ENCODE measurements around the gene SBF1.

SBF1 gene

DNA sequence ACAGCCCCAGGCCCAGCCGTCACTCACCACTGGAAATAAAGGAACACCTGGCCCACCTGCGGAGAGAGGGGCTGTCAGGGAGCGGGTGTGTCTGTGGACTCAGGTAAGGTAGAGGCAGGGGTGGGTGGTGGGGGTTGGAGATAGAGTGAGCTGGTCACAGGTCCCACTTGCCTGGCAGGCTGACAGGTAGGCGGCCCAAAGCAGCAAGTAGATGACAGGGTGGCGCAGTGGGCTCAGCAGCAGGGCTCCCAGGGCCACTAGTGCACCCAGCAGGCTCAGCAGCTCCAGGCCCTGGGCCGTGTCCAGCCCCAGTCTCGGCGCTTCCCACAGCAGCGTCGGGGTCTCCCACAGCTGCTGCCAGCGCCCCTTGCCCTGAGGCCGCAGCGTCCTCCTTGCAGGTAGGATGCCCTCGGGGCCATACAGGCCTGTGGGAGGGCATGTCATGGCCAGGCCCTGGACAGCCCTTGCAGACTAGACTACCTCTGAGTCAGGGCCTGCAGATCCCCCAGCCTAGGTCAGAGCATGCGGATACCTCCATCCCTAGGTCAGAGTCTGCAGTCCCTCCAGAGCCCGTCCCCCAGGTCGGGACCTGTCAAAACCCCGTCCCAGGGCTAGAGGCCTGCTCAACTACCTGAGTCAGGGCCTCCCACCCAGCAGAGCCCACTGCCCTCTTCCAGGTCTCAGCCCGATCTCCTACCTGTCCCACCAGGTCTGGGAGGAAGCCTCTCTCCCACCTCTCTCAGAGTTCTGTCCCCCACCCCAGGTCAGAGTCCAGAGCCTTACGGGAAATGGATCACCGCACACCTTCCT, 32.0 kb upstream of the SBF1 start:
- DNase-seq: peak in 1 of 2 experiments; percentile 27

DNA sequence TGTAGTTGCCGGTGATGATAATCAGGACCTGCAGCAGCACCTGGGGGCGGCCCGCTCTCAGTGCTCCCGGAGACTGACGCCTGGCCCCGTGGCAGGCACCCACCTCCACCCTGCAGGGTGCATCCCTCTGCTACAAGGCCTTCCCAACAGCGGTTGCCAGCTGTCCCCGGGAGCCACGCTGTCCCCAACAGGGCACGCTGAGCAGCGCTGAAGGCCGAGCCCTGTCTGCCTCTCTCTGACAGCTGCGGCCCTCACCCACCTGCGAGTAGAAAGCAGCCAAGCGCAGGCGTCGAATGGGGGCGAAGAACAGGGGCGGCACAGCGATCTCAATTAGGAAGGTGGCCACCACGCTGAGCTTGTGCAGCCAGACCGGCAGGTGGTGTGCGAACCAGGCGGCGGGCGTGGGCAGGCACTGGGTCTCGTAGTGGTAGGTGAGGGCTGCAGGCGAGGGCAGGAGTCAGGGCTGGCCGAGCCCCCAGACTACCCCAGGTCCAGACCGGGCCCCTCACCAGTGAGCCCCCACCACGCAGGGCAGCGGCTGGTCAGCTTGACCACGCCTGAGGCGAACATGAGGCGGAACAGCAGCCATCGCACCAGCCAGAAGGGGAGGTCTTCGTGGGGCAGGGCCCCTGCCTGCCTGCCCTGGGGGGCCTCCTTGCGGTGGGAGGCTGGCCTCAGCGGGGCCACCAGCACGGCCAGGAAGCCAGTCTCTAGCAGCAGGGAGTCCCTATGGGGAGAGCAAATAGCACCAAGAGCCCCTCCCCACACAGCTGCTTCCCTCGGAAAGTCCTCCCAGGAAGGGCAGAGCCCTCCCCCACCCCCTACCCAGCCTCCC, 31.2 kb upstream of the SBF1 start:
- DNase-seq: no peak

DNA sequence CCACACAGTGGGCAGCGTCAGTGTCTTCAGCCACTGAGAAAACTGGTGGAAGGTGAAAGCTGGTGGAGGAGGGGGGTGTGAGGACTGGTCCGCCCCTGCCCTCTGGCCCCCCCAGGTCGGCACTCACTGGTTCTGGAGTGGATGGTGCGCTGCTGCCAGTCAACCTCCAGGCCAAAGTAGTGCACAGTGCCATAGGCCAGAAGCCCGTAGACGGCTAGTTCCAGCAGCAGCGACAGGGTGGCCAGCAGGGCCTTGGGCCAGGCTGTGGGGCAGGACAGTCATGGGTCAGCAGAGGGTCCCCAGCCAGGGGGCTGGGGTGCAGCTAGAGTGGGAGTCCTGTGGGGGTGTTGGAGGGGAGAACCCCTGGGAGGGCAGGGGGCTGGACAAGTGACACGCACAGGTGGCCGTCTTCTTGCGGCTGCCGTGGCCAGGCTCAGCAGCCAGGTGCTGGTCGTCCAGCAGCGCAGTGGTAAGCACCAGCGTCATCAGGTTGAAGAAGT, 30.5 kb upstream of the SBF1 start:
- DNase-seq: no peak

DNA sequence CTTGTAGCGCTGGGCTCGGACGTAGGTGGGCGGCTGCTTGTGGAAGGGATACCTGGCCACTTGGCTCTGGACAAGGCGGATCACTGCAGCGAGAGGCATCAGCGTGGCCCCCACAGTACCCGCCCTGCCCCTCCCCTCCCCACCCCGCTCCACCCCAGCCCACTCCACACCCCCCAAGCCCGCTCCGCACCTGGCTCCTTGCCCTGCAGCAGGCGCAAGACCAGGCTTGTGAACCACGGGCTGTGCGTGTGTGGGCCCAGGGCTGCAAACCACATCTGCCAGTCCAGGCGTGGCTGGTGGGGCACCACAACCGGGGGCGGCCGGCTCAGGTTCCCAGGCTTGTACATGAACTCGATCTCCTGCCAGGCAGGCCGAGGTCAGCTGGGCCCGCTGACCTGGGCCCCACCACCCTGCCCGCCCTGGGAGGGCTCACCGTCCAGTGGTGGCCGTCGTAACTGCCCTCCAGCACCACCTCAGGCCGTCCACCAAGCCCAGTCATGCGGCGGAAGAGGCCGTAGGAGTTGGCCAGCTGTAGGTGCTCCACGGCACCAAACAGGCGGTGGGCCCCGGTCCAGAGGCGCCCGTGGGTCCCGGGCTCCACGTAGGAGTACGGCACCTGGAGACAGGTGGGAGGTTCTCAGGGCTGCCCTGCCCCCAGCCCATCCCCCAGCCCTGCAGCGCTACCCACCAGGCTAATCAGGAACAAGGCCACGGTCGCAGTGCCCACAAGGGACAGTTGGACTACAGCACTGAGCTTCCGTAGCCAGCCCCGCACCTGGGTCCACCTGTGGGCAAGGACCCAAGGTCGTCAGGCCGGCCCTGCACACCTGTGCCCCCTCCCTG, 29.8 kb upstream of the SBF1 start:
- no peak for DNase-seq

DNA sequence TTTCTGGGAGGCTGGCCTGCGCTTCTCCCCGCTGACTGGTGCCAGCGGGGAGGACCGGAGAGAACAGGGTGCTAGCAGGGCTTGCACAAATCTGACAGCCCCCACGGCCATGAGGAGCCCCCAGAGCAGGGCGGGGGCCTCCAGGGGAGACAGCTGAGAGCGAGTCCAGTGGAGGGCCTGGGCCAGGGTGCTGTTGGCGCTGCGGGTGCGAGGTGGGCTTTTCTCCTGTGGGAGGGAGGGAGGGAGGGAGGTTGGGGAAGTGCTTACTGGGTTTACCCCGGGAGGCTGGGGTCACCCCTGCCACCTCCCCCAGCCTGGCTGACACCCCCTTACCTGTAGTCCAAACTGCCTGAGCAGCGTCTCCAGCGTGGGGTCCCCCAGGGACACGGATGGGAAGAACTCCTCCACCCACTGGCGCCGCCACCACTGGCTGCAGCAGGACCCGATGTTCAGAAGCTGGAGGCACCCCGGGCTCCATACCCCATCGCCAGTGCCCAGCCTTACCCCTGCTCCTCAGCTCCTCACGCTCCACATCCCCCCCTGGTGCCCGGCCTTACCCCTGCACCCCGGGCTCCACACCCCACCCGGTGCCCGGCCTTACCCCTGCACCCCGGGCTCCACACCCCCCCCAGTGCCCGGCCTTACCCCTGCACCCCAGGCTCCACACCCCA, 28.8 kb upstream of the SBF1 start:
- no peak for DNase-seq

DNA sequence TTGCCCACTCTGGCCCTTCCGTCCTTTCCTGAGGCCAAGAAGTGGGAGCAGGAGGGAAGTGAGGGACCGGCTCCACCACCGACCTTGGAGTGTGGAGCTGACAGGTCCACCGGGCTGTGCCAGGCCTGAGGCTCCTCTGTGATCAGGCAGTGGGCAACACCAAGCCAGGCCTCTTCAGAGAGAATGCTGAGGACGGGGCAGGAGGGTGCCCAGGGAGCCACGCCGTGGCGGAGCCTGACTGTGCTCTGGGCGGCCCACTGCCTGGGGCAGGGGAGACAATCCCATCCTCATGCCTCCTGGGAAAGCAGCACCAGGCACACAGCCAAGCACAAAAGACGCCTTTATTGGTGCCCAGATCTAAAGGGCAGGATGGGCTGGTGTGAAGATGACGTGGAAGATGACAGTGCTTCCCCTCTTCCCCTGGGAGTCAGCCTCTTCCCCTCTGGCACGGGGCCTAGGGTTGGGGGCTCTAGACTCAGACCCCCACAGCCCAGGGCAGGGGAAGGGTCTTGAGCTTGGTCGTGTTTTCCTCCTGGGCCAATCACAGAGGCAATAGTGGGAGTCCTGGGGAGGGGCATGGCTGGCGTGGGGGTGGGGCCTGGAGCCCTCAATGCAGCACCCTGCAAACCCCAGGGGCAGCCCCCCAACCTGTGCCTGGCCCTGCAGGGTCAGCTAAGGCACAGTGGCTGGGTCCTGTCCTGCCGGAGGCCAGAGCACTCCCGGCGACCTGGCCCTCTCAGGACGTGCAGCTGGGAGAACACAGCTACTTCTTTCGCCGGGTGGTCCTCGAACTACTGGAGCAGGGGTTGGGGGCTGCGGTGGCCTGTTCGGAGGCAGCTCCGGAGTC, 28.0 kb upstream of the SBF1 start:
- DNase-seq: no peak

DNA sequence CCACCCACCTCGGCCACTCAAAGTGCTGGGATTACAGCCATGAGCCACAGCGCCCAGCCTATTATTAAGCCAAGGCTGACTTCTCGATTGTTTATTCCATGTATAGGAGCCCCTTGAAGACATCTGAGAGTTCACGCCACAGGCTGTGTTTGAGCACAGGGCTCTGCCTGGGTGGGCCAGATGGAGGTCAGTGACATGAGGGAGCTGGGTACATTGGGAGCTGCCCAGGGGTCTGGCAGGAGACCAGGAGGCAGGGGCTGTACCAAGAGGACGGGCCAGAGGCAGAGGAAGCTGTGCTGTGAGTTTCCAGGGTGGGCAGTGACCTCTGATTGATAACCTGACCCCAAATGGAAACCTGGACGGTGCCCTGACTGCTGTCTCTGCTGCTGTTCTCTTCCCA, 27.3 kb upstream of the SBF1 start:
- DNase-seq: no peak

DNA sequence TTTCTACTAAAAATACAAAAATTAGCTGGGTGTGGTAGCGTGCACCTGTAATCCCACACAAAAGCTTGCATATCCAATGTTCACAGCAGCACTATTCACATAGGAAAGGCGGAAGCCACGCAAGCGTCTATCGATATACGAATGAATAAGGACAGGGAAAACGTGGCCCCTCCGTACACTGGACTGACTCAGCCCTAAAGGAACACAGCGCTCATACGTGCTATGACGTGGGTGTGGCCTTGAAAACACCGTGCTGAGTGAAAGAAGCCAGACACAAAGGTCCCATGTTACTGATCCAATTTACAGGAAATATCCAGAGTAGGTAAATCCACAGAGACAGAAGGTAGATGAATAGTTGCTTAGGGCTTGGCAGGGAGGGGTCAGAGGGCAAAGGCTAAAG, 25.6 kb upstream of the SBF1 start:
- no peak for DNase-seq

DNA sequence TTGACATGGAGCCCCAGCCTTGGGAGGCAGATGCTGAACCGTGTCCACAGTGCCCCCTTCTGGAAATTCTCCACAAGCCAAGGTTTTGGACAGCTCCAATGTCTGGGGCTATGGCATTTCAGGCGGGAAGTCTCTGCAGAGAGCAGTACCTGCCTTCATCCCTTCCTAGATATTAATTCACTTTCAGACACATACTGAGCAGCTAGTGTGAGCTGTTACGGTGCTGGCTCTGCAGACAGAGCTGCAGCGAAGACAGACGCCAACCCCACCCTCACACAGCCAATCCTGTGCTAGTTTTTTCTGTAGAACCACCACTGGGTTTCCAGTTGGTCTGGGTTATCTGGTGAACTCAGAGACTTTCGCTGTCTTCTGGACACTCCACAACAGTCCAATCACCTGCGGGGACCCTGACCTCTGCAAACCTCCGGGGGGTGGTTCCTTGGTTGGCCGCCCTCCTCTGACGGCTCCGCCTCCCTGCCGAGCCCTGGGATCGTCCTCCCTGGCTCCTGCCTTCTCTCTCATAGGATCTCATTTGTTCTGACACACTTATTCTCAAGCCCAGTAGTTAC, 23.6 kb upstream of the SBF1 start:
- peak; percentile 70 to 78 for DNase-seq

DNA sequence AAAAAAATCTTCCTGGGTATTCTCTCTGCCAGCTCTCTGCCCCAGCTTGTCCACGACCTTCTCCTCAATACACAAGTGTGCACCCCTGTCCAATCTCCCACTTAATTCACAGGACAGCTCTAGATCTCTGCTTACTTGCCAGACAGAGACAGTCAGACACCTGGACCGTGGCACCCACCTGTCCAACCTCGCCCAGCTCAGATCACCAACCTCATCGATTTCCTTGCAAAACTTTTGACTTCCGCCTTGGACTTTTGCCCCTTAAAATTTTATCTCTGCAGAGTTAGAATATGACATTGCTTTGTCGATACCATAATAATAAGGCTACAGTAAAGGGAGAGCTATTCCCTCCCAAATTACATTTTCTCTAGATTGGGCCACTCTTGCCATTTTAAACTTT, 22.3 kb upstream of the SBF1 start:
- no peak for DNase-seq

DNA sequence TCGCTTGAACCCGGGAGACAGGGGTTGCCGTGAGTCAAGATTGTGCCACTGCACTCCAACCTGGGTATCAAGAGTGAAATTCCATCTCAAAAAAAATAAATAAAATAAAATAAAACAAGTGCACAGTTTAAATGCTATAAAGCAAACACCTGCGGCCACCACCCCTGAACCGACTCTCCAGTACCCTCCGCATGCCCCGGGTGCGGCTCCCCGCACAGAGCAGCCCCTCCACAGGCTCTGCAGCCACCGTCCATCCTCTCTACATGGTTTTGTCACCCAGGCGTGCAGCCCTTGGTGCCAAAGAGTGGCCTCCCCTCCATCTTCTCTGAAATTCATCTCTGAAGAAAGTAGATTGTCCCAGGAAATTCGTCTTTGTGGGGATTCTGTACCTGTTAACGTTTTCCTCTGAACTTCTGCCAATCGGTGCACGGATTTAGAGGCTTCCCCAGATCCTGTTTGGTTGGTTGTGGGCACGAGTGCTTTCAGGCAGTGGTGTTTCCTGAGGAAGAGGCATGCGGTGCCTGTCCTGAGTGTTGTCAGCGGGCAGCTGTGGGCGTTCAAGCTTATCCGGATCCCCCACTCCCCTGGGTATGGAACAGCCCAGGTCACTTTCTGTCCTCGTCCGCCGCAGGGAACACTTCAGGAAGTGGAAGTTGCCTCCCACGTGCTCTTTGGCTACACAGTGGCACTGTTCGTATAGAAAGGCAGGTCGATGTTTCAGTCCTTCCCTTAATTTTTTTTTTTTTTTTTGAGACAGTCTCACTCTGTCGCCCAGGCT, 15.9 kb upstream of the SBF1 start:
- DNase-seq: peak in 1 of 2 experiments; percentile 33

DNA sequence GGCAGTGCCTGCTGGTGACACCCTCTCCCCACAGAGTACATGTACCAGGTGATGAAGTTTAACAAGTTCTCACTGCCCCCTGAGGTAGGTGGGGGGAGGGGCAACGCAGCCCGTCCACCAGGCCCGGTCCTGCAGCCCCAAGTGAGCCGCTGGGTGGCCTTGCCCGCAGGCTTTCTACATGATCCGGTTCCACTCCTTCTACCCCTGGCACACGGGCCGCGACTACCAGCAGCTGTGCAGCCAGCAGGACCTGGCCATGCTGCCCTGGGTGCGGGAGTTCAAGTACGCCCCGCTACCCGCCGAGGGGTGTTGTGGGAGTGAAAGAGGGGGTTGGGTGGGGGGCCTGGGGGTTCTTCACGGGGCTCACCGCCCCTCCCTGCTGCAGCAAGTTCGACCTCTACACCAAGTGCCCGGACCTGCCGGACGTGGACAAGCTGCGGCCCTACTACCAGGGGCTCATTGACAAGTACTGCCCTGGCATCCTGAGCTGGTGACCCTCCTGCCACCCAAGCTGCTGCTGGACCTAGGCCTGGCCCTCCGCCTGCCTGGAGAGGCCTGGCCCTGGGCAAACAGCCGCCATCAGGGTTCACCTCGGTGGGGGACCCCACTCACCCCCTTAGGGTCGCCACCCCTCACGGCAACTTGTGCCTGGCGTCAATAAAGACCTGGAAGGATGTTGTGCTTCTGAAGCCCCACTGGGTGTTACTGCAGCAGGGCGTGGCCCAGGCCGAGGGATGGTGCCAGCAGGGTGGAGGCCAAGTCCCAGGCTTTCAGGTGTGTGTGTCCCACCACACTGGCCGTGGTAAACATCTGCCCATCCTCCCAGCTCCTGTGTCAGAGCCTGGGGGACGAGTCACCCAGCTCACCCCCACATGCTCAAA, 14.8 kb upstream of the SBF1 start:
- DNase-seq: no peak

DNA sequence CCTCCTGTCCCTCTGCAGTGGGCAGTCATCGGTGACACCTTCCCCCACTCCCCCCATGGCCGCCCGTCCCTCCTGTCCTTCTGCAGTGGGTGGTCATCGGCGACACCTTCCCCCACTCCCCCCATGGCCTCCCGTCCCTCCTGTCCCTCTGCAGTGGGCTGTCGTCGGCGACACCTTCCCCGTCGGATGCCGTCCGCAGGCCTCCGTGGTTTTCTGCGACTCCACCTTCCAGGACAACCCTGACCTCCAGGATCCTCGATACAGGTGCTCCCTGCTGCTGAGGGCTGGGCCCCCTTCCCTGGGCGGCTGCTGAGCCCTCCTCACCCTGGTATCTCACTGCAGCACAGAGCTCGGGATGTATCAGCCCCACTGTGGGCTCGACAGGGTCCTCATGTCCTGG, 14.1 kb upstream of the SBF1 start:
- DNase-seq: no peak

DNA sequence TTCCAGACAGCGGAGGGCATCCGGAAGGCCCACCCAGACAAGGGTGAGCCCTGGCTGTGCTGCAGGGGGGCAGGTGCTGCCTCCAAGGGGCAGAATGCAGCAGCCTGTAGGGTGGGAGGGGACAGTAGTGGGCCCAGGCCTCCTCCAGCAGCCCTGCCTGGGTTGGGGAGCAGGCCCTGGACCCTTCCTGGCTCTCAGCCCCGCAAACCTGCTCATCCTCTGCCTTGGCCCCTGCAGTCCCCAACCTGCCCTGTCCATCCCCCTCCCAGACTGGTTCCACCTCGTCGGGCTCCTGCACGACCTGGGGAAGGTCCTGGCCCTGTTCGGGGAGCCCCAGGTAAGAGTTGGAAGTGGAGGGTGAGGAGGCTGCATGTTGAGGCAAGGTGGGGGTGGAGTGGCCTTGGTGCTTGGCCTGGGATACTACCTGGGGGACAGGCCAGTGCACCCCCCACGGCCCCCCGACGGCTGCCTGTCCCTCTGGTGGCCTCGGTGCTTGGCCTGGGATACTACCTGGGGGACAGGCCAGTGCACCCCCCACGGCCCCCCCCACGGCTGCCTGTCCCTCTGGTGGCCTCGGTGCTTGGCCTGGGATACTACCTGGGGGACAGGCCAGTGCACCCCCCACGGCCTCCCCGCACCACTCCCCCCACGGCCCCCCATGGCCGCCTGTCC, 13.3 kb upstream of the SBF1 start:
- DNase-seq: no peak

DNA sequence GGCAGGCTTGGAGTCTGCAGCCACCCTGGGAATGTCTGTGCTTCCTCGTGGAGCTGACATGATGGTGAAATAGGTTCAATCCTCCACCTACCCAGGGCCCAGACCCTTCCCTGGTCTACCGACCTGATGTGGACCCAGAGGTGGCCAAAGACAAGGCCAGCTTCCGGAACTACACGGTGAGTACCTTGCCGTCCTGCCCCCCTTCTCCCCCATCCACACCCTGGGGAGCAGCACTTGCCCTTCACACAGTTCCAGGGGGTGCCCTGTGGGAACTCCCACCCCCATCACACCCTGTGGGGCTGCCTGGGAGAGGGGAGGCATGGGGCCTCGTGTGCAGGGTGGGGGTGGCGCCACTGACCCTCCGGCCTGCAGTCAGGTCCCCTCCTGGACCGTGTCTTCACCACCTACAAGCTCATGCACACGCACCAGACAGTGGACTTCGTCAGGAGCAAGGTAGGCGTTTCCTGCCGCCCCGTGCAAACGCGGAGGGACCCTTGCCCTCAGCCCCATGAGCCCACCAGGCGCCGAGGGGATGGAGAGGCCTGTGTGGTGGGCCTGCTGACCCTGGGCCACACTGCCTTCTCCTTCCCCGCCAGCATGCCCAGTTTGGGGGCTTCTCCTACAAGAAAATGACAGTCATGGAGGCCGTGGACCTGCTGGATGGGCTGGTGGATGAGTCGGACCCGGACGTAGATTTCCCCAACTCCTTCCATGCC, 12.6 kb upstream of the SBF1 start:
- no peak for DNase-seq

DNA sequence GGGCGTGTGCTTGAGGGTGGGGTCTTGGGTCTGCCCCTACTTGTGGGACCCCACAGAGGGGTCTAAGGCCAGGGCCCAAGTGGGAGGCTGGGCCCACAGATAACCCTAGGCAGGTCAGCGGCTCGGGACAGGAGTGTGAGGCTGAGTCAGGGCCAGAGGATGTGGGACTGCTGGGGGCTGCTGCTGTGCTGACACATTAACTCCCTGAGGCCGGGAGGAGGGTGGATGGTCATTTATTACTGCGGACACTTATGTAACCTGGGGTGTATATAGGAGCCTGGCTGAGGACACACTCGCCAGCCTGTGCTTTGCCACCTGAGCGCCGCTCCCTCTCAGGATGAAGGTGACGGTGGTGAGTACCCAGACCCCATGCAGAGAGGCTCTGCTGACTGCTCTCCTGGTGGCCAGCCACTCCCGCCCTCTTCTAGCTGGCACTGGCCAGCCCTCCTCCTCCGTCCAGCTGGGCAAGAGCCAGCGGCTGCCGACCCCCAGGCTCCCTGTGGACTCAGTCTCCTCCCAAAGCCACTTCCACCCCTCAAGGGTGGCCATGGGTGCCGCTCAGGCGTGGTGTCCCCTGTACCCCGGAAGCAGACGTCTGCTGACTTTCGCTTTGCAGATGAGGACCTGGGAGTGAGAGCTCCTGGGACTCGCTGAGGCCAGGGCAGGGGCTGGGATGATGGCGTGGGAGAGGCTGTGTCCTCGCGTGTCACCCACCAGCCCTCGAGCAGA, 11.9 kb upstream of the SBF1 start, which contains the start of gene MIOX:
TSS of gene MIOX (plus strand) at position 299 of the 729 bp plus-strand sequence. CDS start at position 338, 39 bp downstream.
- DNase-seq: no peak

All from activated CD4-positive, alpha-beta T cell treated with anti-CD3 and anti-CD28 coated beads, Interleukin-2, amount 50 U/mL, for 48 hours (primary cell).